Caco-2 (cell line): ENCODE data around the gene TEX30. TPM values are rescaled to one million over a fixed set of nuclear protein-coding genes. Genes with fewer than 3 reads are reported as not detected.

ENCODE experiments used
- BruUV-seq: library from RNA; stranded (reverse); fragments of 400-500 nt; replicated peaks from 2 replicates; lab custom pipeline; 2021; lab: Mats Ljungman, UMichigan
- CTCF ChIA-PET: fragments of 300-600 bp; sonication (Branson Sonifier 250); formaldehyde crosslinking; loops from one replicate; lab custom pipeline; 2022; ENCODE audit warnings: antibody characterized with exemption; lab: Charles Lee
- POLR2A ChIA-PET: fragments of 300-600 bp; sonication (Branson Sonifier 250); formaldehyde crosslinking; loops from one replicate; lab custom pipeline; 2022; ENCODE audit warnings: antibody characterized with exemption; lab: Charles Lee
- DNase-seq, 2 experiments: peaks; one replicate each; pipeline versions ENCODE4 v3.0.0 to v3.0.0-alpha.2; 2020 to 2022
- H3K27me3 ChIP-seq: replicated peaks from 2 replicates; pipeline ENCODE4 v1.6.0; 2011; ENCODE audit warnings: low read length; ENCODE audit not compliant: control insufficient read depth, insufficient read depth
- H3K36me3 ChIP-seq: 2 replicates; pipeline ENCODE4 v1.5.1; 2011; ENCODE audit warnings: low read length; ENCODE audit not compliant: control insufficient read depth, insufficient read depth
- H3K4me1 ChIP-seq: fragments of 250-450 bp; sonication (Bioruptor Pico); 2 replicates; pipeline ENCODE4 v1.5.1; 2020; ENCODE audit warnings: mild to moderate bottlenecking
- H3K4me3 ChIP-seq: 2 replicates; pipeline ENCODE4 v1.5.1; 2011; ENCODE audit warnings: low read depth, mild to moderate bottlenecking, control low read depth, low read length
- H3K9me3 ChIP-seq: fragments of 250-450 bp; sonication (Bioruptor Pico); 2 replicates; pipeline ENCODE4 v1.5.1; 2020; ENCODE audit warnings: mild to moderate bottlenecking, moderate library complexity
- H3K27ac Mint-ChIP-seq: one replicate; pipeline ENCODE4 v1.8.0; 2022; ENCODE audit warnings: mixed read lengths; ENCODE audit not compliant: unreplicated experiment
- H3K27me3 Mint-ChIP-seq: one replicate; pipeline ENCODE4 v1.8.0; 2022; ENCODE audit warnings: mixed read lengths; ENCODE audit not compliant: insufficient read depth, unreplicated experiment
- H3K36me3 Mint-ChIP-seq: one replicate; pipeline ENCODE4 v1.8.0; 2022; ENCODE audit warnings: mild to moderate bottlenecking, mixed read lengths; ENCODE audit not compliant: insufficient read depth, unreplicated experiment
- H3K4me1 Mint-ChIP-seq: one replicate; pipeline ENCODE4 v1.8.0; 2022; ENCODE audit warnings: low read depth, mixed read lengths; ENCODE audit not compliant: unreplicated experiment
- H3K4me3 Mint-ChIP-seq: one replicate; pipeline ENCODE4 v1.8.0; 2022; ENCODE audit warnings: mild to moderate bottlenecking, moderate library complexity, mixed read lengths; ENCODE audit not compliant: unreplicated experiment
- H3K9me3 Mint-ChIP-seq: one replicate; pipeline ENCODE4 v1.8.0; 2022; ENCODE audit warnings: mixed read lengths; ENCODE audit not compliant: unreplicated experiment
- intact Hi-C: fragments of 100-400 bp; cut with micrococcal nuclease; formaldehyde crosslinking; loops from one replicate; pipeline ENCODE4 v1.10.0; 2022; ENCODE audit not compliant: unreplicated experiment
- total RNA-seq: library from RNA; stranded (reverse); gene quantifications from 2 replicates; pipeline ENCODE4 v1.2.3, GENCODE V29; 2022
- TF ChIP-seq, protein P1 (sequence below), 2 experiments: fragments of 200-600 bp in 1 of 2; IDR thresholded peaks; 1 replicate in 1 of 2; 2 replicates in 1 of 2; pipeline versions ENCODE4 v1.5.1 to v1.8.0; 2011 to 2022; ENCODE audit warnings: antibody characterized with exemption in 1 of 2, control low read depth in 1 of 2, inconsistent platforms in 1 of 2, low read depth in 1 of 2, low read length in 1 of 2, mild to moderate bottlenecking in 1 of 2, moderate library complexity in 1 of 2; ENCODE audit not compliant: insufficient read depth in 1 of 2, severe bottlenecking in 1 of 2, unreplicated experiment in 1 of 2

Gene TEX30
- total RNA-seq, 1 experiment from 2014 or later: 30.4 TPM

DNA sequence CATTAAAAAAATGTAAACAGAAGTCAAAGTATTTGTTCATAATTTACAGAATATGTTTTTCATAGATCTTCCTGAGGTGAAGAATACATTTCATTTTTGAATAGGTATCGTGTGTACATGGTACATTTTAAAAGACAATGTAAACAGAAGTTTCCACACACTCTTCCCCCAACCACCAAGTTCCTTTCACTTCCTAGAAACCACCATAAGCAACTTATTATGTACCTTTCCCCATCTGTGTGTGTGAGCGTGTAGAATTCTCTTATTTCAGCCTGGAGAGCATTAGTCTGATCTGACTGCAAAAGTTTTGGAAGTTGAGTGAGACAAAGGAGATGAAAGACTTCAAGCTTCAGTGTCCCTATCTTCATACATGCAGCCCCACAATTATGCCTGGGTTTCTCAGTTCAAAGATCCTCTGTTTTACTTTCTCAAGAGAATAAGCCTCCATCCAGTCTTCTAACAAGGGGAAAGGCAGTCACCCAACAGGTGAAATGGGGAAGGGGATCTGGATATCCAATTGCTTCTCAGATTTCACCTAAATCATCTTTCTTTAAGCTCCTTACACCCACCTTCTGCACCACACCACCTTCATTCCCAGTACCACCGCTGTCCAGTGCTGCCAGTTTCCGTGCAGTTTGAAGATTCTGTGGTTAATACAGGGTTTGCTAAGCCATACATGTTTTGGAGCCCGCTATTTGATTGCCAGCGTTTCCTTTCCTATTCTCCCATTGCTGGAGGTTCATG, 2.1 kb downstream of the TEX30 start:
- BruUV-seq: no TSS peak
- TF ChIP-seq, protein P1, sequence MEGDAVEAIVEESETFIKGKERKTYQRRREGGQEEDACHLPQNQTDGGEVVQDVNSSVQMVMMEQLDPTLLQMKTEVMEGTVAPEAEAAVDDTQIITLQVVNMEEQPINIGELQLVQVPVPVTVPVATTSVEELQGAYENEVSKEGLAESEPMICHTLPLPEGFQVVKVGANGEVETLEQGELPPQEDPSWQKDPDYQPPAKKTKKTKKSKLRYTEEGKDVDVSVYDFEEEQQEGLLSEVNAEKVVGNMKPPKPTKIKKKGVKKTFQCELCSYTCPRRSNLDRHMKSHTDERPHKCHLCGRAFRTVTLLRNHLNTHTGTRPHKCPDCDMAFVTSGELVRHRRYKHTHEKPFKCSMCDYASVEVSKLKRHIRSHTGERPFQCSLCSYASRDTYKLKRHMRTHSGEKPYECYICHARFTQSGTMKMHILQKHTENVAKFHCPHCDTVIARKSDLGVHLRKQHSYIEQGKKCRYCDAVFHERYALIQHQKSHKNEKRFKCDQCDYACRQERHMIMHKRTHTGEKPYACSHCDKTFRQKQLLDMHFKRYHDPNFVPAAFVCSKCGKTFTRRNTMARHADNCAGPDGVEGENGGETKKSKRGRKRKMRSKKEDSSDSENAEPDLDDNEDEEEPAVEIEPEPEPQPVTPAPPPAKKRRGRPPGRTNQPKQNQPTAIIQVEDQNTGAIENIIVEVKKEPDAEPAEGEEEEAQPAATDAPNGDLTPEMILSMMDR (IDR thresholded peaks at IDR 0.05; ENCODE audit: insufficient read depth in 1 of 2, low read depth in 1 of 2, low read length in 1 of 2, severe bottlenecking in 1 of 2, unreplicated experiment in 1 of 2): no peak
- Histone ChIP-seq H3K27me3 (no peaks in the 10 kb centered on the region), H3K36me3 (0 out of 2 replicates have a peak, but pooled peaks cover 2% of the 10 kb centered on the region), H3K9me3 (no peaks in the 10 kb centered on the region), H3K4me3 (no peak overlapping the region), H3K4me1 (peaks cover 24% of the 10 kb centered on the region)
- Mint-ChIP-seq H3K36me3 (peaks cover 5% of the 10 kb centered on the region), H3K27me3 (no peaks in the 10 kb centered on the region), H3K4me3 (peak overlapping the region; percentile 92), H3K27ac (peak overlapping the region; percentile 9), H3K9me3 (no peaks in the 10 kb centered on the region), H3K4me1 (peaks cover 31% of the 10 kb centered on the region)
- intact Hi-C loops: loop anchor here (2.0 kb wide), 1 partner anchor 75 kb away; the partner anchor contains the start of gene ERCC5
- CTCF ChIA-PET: interaction anchor here (0.8 kb wide), 1 partner anchor 28 kb away, joined by 3 read pairs; no protein-coding TSS in a partner anchor
- DNase-seq: no peak
- POLR2A ChIA-PET: interaction anchor here (1.5 kb wide), 1 partner anchor 175 kb away, joined by 5 read pairs; no protein-coding TSS in a partner anchor

DNA sequence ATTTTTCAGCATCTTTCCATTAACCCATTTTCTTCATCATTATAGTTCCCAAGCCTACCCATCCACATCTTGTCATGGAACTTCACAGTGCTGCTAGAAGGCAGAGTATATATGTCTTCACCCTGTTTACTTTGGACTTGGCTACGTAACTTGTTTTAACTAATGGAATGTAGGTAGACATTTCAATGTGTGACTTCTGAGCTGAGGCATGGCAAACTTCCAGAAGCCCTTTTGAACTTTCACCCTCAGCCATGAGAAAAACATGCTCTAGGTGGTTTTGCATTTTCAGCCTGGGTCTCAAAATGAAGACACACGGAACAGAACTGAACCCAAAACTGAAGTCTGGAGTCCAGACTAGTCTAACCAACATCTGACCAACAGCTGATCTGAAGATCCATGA, 3.2 kb downstream of the TEX30 start:
- Histone ChIP-seq H3K4me3 (no peak overlapping the region), H3K4me1 (peaks cover 24% of the 10 kb centered on the region), H3K9me3 (no peaks in the 10 kb centered on the region), H3K27me3 (no peaks in the 10 kb centered on the region), H3K36me3 (0 out of 2 replicates have a peak, but pooled peaks cover 2% of the 10 kb centered on the region)
- Mint-ChIP-seq H3K4me3 (peak overlapping the region; percentile 56), H3K27me3 (no peaks in the 10 kb centered on the region), H3K9me3 (no peaks in the 10 kb centered on the region), H3K4me1 (peaks cover 31% of the 10 kb centered on the region), H3K27ac (peak overlapping the region; percentile 80), H3K36me3 (peaks cover 9% of the 10 kb centered on the region)
- intact Hi-C loops: loop anchor here (1.0 kb wide), 1 partner anchor 45 kb away; no protein-coding TSS in a partner anchor
- CTCF ChIA-PET: interaction anchor here (0.8 kb wide), 1 partner anchor 29 kb away, joined by 3 read pairs; no protein-coding TSS in a partner anchor
- TF ChIP-seq, protein P1 (IDR thresholded peaks at IDR 0.05; ENCODE audit: insufficient read depth in 1 of 2, low read depth in 1 of 2, low read length in 1 of 2, severe bottlenecking in 1 of 2, unreplicated experiment in 1 of 2): no peak
- POLR2A ChIA-PET: interaction anchor here (1.5 kb wide), 1 partner anchor 174 kb away, joined by 5 read pairs; no protein-coding TSS in a partner anchor
- DNase-seq: peak in 1 of 2 experiments; percentile 48
- BruUV-seq: no TSS peak

DNA sequence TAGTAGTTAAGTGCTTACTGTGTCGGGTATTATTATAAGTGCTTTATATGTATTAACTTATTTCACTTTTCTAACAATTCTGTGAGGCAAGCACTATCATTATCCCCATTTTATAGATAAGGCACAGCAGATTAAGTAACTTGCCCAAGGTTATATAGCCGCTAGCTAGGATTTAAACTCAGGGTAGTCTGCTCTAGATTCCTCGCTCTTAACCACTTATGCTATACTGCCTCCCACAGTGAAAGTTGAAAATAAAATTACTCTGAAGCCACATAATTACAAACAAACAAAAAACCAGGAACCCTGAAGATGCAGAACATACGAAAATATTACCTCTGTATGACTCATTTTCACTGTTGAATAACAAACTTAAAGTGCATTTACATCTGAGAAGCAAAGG, 3.9 kb downstream of the TEX30 start:
- Histone ChIP-seq H3K9me3 (no peaks in the 10 kb centered on the region), H3K4me1 (peaks cover 24% of the 10 kb centered on the region), H3K36me3 (0 out of 2 replicates have a peak, but pooled peaks cover 2% of the 10 kb centered on the region), H3K27me3 (no peaks in the 10 kb centered on the region), H3K4me3 (no peak overlapping the region)
- no TSS peak for BruUV-seq
- ChIA-PET POLR2A (no interaction called here), CTCF (interaction anchor here (1.0 kb wide), 1 partner anchor 45 kb away, joined by 4 read pairs; no protein-coding TSS in a partner anchor)
- H3K4me1 Mint-ChIP-seq: peaks cover 31% of the 10 kb centered on the region
- intact Hi-C loops: loop anchor here (1.0 kb wide), 1 partner anchor 44 kb away; no protein-coding TSS in a partner anchor
- no peak for DNase-seq
- peak overlapping the region; percentile 80 for H3K27ac Mint-ChIP-seq
- no peaks in the 10 kb centered on the region for H3K9me3 Mint-ChIP-seq
- peaks cover 9% of the 10 kb centered on the region for H3K36me3 Mint-ChIP-seq
- no peaks in the 10 kb centered on the region for H3K27me3 Mint-ChIP-seq
- TF ChIP-seq, protein P1 (IDR thresholded peaks at IDR 0.05; ENCODE audit: insufficient read depth in 1 of 2, low read depth in 1 of 2, low read length in 1 of 2, severe bottlenecking in 1 of 2, unreplicated experiment in 1 of 2): no peak
- peak overlapping the region; percentile 56 for H3K4me3 Mint-ChIP-seq
